Lung microvascular endothelial cell (primary cell): Measurements from ENCODE around the gene AKNAD1. TPM values are rescaled to one million over a fixed set of nuclear protein-coding genes. Genes with fewer than 3 reads are reported as not detected.
A peak's percentile ranks its signal among the peaks of the same experiment; 100 is the strongest.
"Not testable (repeated sequence)": the region's sequence is repeated elsewhere in the genome, so short reads cannot be mapped to it uniquely, and the experiment has no call there.

Experiments used
- DNase-seq, 2 donors: peaks; one replicate each; pipeline versions ENCODE4 v3.0.0 to v3.0.0-alpha.2; 2010; ENCODE audit warnings: low read depth in 2 of 2
- total RNA-seq: library from RNA; depleted of rRNA; stranded (reverse); fragments of >200 nt; gene quantifications from 2 replicates; pipeline ENCODE4 v1.2.1, GENCODE V29; 2014

The AKNAD1 gene
- total RNA-seq, 1 donor from 2014 or later = 0.20 TPM

DNA sequence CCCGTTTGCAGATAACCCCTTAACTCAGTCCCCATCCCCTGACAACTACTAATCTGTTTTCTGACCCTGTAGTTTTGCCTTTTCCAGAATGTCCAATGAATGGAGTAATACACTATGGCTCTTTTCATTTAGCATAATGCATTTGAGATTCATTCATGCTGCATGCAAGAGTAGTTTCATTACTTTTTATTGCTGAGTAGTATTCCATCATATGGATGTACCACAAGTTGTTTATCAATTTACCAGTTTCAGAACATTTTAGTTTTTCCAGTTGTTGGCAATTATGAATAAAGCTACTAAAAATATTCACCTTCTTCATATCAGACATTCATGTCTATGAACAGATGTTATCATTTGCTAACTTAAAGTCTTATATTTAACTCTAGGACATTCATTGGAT is 65.1 kb downstream of the AKNAD1 start:
- DNase-seq = no peak

- DNase-seq = no peak
Observed at GRCh38 chr1:108785880-108786279, 71.0 kb downstream of the AKNAD1 start.

DNA sequence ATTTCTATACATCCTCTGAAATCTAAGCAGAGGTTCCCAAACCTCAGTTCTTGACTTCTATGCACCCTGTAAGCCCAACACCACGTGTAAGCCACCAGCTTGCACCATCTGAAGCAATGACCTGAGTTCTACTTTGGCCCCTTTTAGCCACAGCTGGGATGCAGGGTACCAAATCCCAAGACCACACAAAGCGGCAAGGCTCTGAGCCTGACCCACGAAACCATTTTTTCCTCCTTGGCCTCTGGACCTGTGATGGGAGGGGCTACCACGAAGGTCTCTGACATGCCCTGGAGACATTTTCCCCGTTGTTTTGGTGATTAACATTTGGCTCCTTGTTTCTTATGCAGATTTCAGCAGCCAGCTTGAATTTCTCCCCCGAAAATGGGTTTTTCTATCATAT is 71.6 kb downstream of the AKNAD1 start:
- DNase-seq = no peak

DNA sequence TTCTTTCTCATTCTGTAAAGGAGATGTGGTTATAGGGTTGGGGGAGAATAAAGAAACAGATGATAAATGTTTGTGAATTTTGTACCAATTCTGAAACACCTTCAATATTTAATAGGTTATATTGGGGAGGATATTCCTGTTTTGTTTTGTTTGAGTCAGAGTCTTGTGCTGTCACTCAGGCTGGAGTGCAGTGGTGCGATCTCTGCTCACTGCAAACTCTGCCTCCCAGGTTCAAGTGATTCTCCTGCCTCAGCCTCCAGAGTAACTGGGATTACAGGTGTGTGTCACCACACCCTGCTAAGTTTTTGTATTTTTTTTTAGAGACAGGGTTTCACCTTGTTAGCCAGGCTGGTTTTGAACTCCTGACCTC is 75.3 kb downstream of the AKNAD1 start:
- not testable (repeated sequence) for DNase-seq

- DNase-seq = peak; percentile 3 to 11
Observed at GRCh38 chr1:108780937-108781574, 75.8 kb downstream of the AKNAD1 start.

DNA sequence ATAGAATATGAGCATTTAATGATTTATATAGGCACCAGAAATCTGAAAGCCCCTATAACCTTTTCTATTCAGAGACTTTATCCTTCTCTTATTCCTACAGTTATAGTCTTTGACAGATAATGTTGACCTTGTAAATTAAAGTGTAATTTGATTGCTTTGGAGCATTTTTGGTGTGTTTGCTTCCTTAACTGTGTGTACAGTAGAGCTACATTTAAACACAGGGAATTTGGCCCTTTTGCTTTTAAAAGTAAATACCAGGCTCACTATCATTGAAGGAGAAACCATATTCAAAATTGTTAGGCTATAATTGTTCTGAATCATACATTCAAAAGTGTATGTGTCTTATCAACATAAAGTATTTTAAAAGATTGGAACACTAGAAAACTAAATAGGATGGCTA is 77.4 kb downstream of the AKNAD1 start:
- no peak for DNase-seq

DNA sequence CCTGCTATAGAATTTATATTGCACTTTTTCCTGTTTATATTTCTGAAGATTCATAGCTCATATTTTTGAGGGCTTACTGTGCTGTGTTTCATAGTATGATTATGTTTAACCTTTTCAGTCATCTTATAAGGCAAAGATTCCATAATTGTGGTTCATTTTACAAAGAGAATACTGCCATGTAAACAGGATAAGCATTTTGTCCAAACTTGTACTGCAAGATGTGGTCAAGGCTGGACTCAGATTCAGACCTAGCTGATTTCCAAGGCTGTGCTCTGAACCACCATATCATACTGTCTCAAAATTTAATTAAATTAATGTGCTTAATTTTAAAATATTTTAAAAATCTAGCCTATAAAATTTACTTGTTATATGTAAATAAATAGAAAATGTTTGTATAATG is 79.1 kb downstream of the AKNAD1 start:
- no peak for DNase-seq

GRCh38 chr1:108767708-108768107 is 89.2 kb downstream of the AKNAD1 start:
- DNase-seq = no peak

- DNase-seq = peak; percentile 82 to 88
Observed at GRCh38 chr1:108767115-108767514, 89.8 kb downstream of the AKNAD1 start.

Other genes starting within 250 kb of the AKNAD1 start
- gene HENMT1, start 196.0 kb downstream of the AKNAD1 start, total RNA-seq = 0.87 and 1.6 TPM in 2 replicates
- gene PRPF38B, start 164.8 kb downstream of the AKNAD1 start, total RNA-seq = 5.9 and 9.9 TPM in 2 replicates
- gene FNDC7, start 144.2 kb downstream of the AKNAD1 start, total RNA-seq = under 0.01 TPM in 1 of 2 replicates, not detected in the other
- gene STXBP3, start 110.4 kb downstream of the AKNAD1 start, total RNA-seq = 27.0 and 53.0 TPM in 2 replicates
- gene GPSM2, start 19.9 kb upstream of the AKNAD1 start, total RNA-seq = 7.9 and 9.2 TPM in 2 replicates
- 18.1 and 21.0 TPM in 2 replicates for gene CLCC1, start 106.4 kb upstream of the AKNAD1 start, total RNA-seq
- 12.9 and 15.3 TPM in 2 replicates for gene WDR47, start 185.0 kb upstream of the AKNAD1 start, total RNA-seq
- 35.3 and 70.2 TPM in 2 replicates for gene TAF13, start 218.9 kb upstream of the AKNAD1 start, total RNA-seq
- gene TMEM167B, start 233.7 kb upstream of the AKNAD1 start, total RNA-seq = 16.6 and 22.6 TPM in 2 replicates